ENCODE measurements around the gene ZDHHC8. TPM values are rescaled to one million over a fixed set of nuclear protein-coding genes. Genes with fewer than 3 reads are reported as not detected.

ZDHHC8 gene
- total RNA-seq (2022; extraction: Qiagen RNA extraction): 28.3 to 39.5 TPM (median 34.2 TPM) in 5 replicates

GRCh38 chr22:20131597-20131858 lies at the start of gene ZDHHC8:
TSS of gene ZDHHC8 (plus strand) at chr22:20131804. CDS start at chr22:20131948, 144 bp downstream.

DNA sequence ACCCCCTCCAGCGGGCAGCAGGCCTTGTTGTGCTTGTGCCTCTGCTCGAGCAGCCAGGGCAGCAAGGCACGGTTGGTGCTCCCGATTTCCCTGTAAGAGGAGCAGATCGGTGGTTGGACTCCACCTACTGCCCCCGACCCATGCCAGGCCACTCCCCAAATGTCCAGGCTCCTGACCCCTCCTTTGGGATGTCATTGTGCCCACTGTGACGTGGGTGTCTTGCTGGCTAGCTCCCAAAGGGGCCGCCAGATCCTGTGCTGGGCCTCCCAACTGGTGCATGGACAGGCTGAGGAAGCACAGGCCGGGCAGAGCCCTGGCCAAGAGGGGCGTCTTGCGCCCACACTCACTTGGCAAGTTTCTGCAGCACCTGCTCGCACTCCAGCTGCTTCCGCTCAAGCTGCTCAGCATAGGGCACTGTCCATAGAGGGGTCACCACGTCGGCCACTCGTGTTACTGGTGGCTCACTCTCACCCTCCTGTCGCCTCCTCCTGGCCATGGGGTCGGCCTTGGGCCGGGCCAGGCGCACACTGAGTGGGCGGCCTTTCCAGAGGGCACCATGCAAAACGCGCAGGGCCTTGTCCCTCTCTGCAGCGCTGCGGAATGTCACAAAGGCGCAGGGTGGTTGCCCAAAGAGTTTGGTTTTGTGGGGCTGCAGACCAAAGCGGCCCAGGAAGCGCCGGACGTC lies 15.8 kb upstream of the ZDHHC8 start, which contains the start of gene RANBP1:
Gene RANBP1, plus strand, starts transcription at position 414 of the 685 bp plus-strand sequence. Its CDS starts 81 bp downstream, at position 495.

DNA sequence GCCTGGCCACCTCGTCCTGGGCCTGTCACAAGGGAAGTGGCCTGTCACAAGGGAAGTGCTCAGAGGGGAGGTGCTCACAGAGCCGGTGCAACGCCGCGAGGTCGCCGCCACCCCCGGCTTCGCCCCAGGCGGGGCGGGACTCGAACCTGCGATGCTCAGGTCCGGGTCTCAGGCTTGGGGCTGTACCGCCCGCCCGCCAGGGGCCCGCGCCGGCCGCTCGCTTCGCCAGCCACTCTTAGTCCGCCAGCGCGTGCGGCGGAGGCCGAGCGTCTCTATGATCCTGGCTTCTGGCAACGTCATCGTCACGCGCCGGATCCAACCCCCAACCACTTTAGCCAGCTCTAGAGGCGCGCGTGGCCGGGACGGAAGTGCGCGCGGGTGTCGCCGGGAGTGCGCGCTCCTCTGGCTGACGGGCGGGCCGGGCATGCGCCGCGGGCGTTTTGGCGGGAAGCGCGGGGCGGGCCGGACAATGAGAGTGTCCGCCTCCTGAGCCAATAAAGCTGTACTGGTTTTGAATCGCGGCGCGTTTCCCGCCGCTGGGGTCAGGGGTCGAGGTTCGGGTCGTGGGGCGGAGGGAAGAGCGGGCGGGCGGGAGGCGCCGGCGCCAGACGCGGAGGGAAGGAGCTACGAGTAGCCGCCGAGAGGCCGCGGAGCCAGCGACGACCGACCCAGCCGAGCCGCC lies 14.5 kb upstream of the ZDHHC8 start, which contains the start of gene TRMT2A:
Gene TRMT2A, minus strand, starts transcription at position 276 of the 682 bp plus-strand sequence. CDS start 320 bp downstream, outside the sequence.

GRCh38 chr22:20150381-20151275 lies 19.0 kb downstream of the ZDHHC8 start, which contains the start of gene CCDC188:
TSS of gene CCDC188 (minus strand) at chr22:20151055. CDS start at chr22:20150986, 69 bp downstream.

Other genes with a start within 250 kb of the ZDHHC8 start
- 124 to 164 TPM (median 153 TPM) in 5 replicates for gene COMT, start 190.0 kb upstream of the ZDHHC8 start, total RNA-seq (2022; extraction: Qiagen RNA extraction)
- 29.0 to 42.1 TPM (median 36.8 TPM) in 5 replicates for gene TXNRD2, start 190.0 kb upstream of the ZDHHC8 start, total RNA-seq (2022; extraction: Qiagen RNA extraction)
- 1.9 to 2.7 TPM (median 2.2 TPM) in 5 replicates for gene ARVCF, start 115.0 kb upstream of the ZDHHC8 start, total RNA-seq (2022; extraction: Qiagen RNA extraction)
- 12.9 to 15.7 TPM (median 14.6 TPM) in 5 replicates for gene TANGO2, start 110.7 kb upstream of the ZDHHC8 start, total RNA-seq (2022; extraction: Qiagen RNA extraction)
- 18.5 to 23.0 TPM (median 19.8 TPM) in 5 replicates for gene DGCR8, start 51.6 kb upstream of the ZDHHC8 start, total RNA-seq (2022; extraction: Qiagen RNA extraction)
- gene RANBP1, start 15.7 kb upstream of the ZDHHC8 start, total RNA-seq (2022; extraction: Qiagen RNA extraction): 237 to 302 TPM (median 285 TPM) in 5 replicates
- 20.7 to 25.6 TPM (median 24.0 TPM) in 5 replicates for gene TRMT2A, start 14.6 kb upstream of the ZDHHC8 start, total RNA-seq (2022; extraction: Qiagen RNA extraction)
- not detected in 5 replicates for gene CCDC188, start 19.3 kb downstream of the ZDHHC8 start, total RNA-seq (2022; extraction: Qiagen RNA extraction)
- 8.0 to 14.9 TPM (median 12.4 TPM) in 5 replicates for gene RTN4R, start 136.5 kb downstream of the ZDHHC8 start, total RNA-seq (2022; extraction: Qiagen RNA extraction)
- 30.0 to 44.6 TPM (median 42.0 TPM) in 5 replicates for gene DGCR6L, start 188.3 kb downstream of the ZDHHC8 start, total RNA-seq (2022; extraction: Qiagen RNA extraction)